ENCODE measurements around the gene ITPRID1. TPM values are rescaled to one million over a fixed set of nuclear protein-coding genes. Genes with fewer than 3 reads are reported as not detected.

ITPRID1 gene
- polyA plus RNA-seq, 4 donors, result 0.01 TPM; not detected in 3

- no peak for DNase-seq (ENCODE audit: low read depth in 4 of 4, low spot score in 3 of 4)
Measured at GRCh38 chr7:31603046-31603445, 89.2 kb downstream of the ITPRID1 start.

GRCh38 chr7:31613604-31614003, 99.7 kb downstream of the ITPRID1 start:
- no peak for DNase-seq (ENCODE audit: low read depth in 4 of 4, low spot score in 3 of 4)

GRCh38 chr7:31633467-31633866, 119.6 kb downstream of the ITPRID1 start:
- DNase-seq (ENCODE audit: low read depth in 4 of 4, low spot score in 3 of 4), result no peak

- DNase-seq (ENCODE audit: low read depth in 4 of 4, low spot score in 3 of 4), result peak; percentile 43 to 53 (median 48)
Measured at GRCh38 chr7:31633894-31634494, 120.1 kb downstream of the ITPRID1 start.

- no peak for DNase-seq (ENCODE audit: low read depth in 4 of 4, low spot score in 3 of 4)
Measured at GRCh38 chr7:31640381-31640780, 126.5 kb downstream of the ITPRID1 start.

GRCh38 chr7:31642681-31643115, 128.8 kb downstream of the ITPRID1 start:
- no peak for DNase-seq (ENCODE audit: low read depth in 4 of 4, low spot score in 3 of 4)

GRCh38 chr7:31646942-31647341, 133.1 kb downstream of the ITPRID1 start:
- DNase-seq (ENCODE audit: low read depth in 4 of 4, low spot score in 3 of 4), result no peak

GRCh38 chr7:31647511-31647910, 133.6 kb downstream of the ITPRID1 start:
- DNase-seq (ENCODE audit: low read depth in 4 of 4, low spot score in 3 of 4), result no peak

GRCh38 chr7:31648288-31648687, 134.4 kb downstream of the ITPRID1 start:
- no peak for DNase-seq (ENCODE audit: low read depth in 4 of 4, low spot score in 3 of 4)

GRCh38 chr7:31648880-31649279, 135.0 kb downstream of the ITPRID1 start:
- no peak for DNase-seq (ENCODE audit: low read depth in 4 of 4, low spot score in 3 of 4)

- DNase-seq (ENCODE audit: low read depth in 4 of 4, low spot score in 3 of 4), result no peak
Measured at GRCh38 chr7:31651234-31652062, 137.6 kb downstream of the ITPRID1 start.

- DNase-seq (ENCODE audit: low read depth in 4 of 4, low spot score in 3 of 4), result no peak
Measured at GRCh38 chr7:31652063-31652326, 138.1 kb downstream of the ITPRID1 start.

GRCh38 chr7:31663072-31663471, 149.2 kb downstream of the ITPRID1 start:
- no peak for DNase-seq (ENCODE audit: low read depth in 4 of 4, low spot score in 3 of 4)

GRCh38 chr7:31664890-31665289, 151.0 kb downstream of the ITPRID1 start:
- no peak for DNase-seq (ENCODE audit: low read depth in 4 of 4, low spot score in 3 of 4)

GRCh38 chr7:31665546-31665945, 151.7 kb downstream of the ITPRID1 start:
- DNase-seq (ENCODE audit: low read depth in 4 of 4, low spot score in 3 of 4), result no peak

- no peak for DNase-seq (ENCODE audit: low read depth in 4 of 4, low spot score in 3 of 4)
Measured at GRCh38 chr7:31669461-31669860, 155.6 kb downstream of the ITPRID1 start.

GRCh38 chr7:31679574-31680305, 165.8 kb downstream of the ITPRID1 start:
- no peak for DNase-seq (ENCODE audit: low read depth in 4 of 4, low spot score in 3 of 4)

GRCh38 chr7:31683445-31684225, 169.7 kb downstream of the ITPRID1 start:
- DNase-seq (ENCODE audit: low read depth in 4 of 4, low spot score in 3 of 4), result no peak

GRCh38 chr7:31687024-31687748, 173.3 kb downstream of the ITPRID1 start, which contains the start of gene PPP1R17:
PPP1R17 (plus strand) TSS chr7:31687215; CDS start chr7:31692442, 5,227 bp downstream.
- DNase-seq (ENCODE audit: low read depth in 4 of 4, low spot score in 3 of 4), result no peak

GRCh38 chr7:31688372-31688771, 174.5 kb downstream of the ITPRID1 start:
- DNase-seq (ENCODE audit: low read depth in 4 of 4, low spot score in 3 of 4), result no peak

All from right renal pelvis (tissue), 4 donors.